Spleen (tissue), 11 donors: ENCODE results near the gene PDGFD. TPM values are rescaled to one million over a fixed set of nuclear protein-coding genes. Genes with fewer than 3 reads are reported as not detected.

Experiments
- DNase-seq: peaks from one replicate; pipeline ENCODE4 v3.0.0-alpha.2; 2020
- H3K27ac ChIP-seq, 8 donors: fragments of 200-600 bp; sonication (generic) in 7 of 8; 1 replicate in 4 of 8; 2 replicates in 4 of 8; pipeline versions ENCODE4 v1.5.0 to v1.8.0; 2016 to 2021; ENCODE audit warnings: inconsistent platforms in 4 of 8, mild to moderate bottlenecking in 4 of 8, moderate library complexity in 1 of 8
- H3K27me3 ChIP-seq, 7 donors: fragments of 200-600 bp; sonication (generic) in 6 of 7; replicated peaks in 1 of 7; 1 replicate in 4 of 7; 2 replicates in 3 of 7; pipeline versions ENCODE4 v1.5.0 to v1.8.0; 2016 to 2021; ENCODE audit warnings: inconsistent platforms in 3 of 7, mild to moderate bottlenecking in 1 of 7
- H3K36me3 ChIP-seq, 6 donors: fragments of 200-600 bp; sonication (generic) in 5 of 6; 1 replicate in 4 of 6; 2 replicates in 2 of 6; pipeline versions ENCODE4 v1.5.0 to v1.8.0; 2016 to 2021; ENCODE audit warnings: inconsistent platforms in 2 of 6
- H3K4me1 ChIP-seq, 6 donors: fragments of 200-600 bp; sonication (generic) in 5 of 6; 1 replicate in 3 of 6; 2 replicates in 3 of 6; pipeline versions ENCODE4 v1.5.0 to v1.8.0; 2016 to 2021; ENCODE audit warnings: inconsistent platforms in 3 of 6
- H3K4me3 ChIP-seq, 8 donors: fragments of 200-600 bp; sonication (generic) in 7 of 8; 1 replicate in 4 of 8; 2 replicates in 4 of 8; pipeline versions ENCODE4 v1.5.0 to v1.8.0; 2016 to 2021; ENCODE audit warnings: inconsistent platforms in 4 of 8, mild to moderate bottlenecking in 4 of 8, moderate library complexity in 2 of 8
- H3K9me3 ChIP-seq, 8 donors: fragments of 200-600 bp; sonication (generic) in 7 of 8; 1 replicate in 4 of 8; 2 replicates in 4 of 8; pipeline versions ENCODE4 v1.5.0 to v1.8.0; 2016 to 2021; ENCODE audit warnings: inconsistent platforms in 4 of 8
- POLR2A ChIP-seq, 3 donors: fragments of 450-650 bp; IDR thresholded peaks; one replicate each; pipeline ENCODE4 v1.5.1; 2017; ENCODE audit warnings: antibody characterized with exemption in 3 of 3, mild to moderate bottlenecking in 1 of 3
- POLR2AphosphoS5 ChIP-seq, 3 donors: sonication (generic); formaldehyde crosslinking; IDR thresholded peaks; one replicate each; pipeline ENCODE4 v1.5.1; 2017; ENCODE audit warnings: antibody characterized with exemption in 3 of 3
- WGBS, 5 donors: extraction: QIAGEN DNeasy Blood & Tissue Kit in 3 of 5; methylation state at CpG; one replicate each; pipeline versions ENCODE4 v1.1.5 to v1.1.7; 2013 to 2018; 5-methylcytosine and 5-hydroxymethylcytosine counted together
- intact Hi-C: fragments of 100-400 bp; cut with DNase I; formaldehyde crosslinking; loops from one replicate; pipeline ENCODE4 v1.15.0; 2023; ENCODE audit warnings: low total_unique reads
- polyA plus RNA-seq, 3 donors: library from polyadenylated mRNA; stranded (reverse); fragments of 200-250 nt; gene quantifications; one replicate each; pipeline ENCODE4 v1.2.1, GENCODE V29; 2013
- total RNA-seq, 7 donors: library from RNA; depleted of rRNA in 3 of 7; stranded (reverse); fragments of >200 nt in 3 of 7; fragmentation: NEBNext Ultra II Directional in 4 of 7; extraction: Animal tissue kit (Norgen Biotek cat#: 25700) in 4 of 7; gene quantifications; one replicate each; pipeline versions ENCODE4 v1.1.0 to v1.2.1, GENCODE V29; 2016 to 2021
- TF ChIP-seq, protein P1 (sequence below), 11 experiments: fragments of 200-600 bp in 7 of 11; fragments of 450-650 bp in 4 of 11; sonication (generic) in 4 of 11; IDR thresholded peaks in 8 of 11; conservative IDR thresholded peaks in 3 of 11; 1 replicate in 7 of 11; 2 replicates in 4 of 11; pipeline versions ENCODE4 v1.4.0 to v1.8.0; 2016 to 2021; ENCODE audit warnings: antibody characterized with exemption in 11 of 11, inconsistent platforms in 4 of 11, mild to moderate bottlenecking in 1 of 11
- donor health status: healthy with polysubstance abuse.
- donor health status: DM: no; HTN: no; CAD: no; lungs with moderate emphysema.
- donor health status: DM: no; HTN: no; CAD: no.
- donor health status: Bipolar disorder and iron deficiency.
- donor health status: healthy.
- donor health status: DM: no; HTN: no; CAD: no.
- donor health status: DM: yes; HTN: yes; CAD: no.

The PDGFD gene
- total and polyA plus RNA-seq, 10 donors: 0.43 to 7.1 (median 3.4) TPM

DNA sequence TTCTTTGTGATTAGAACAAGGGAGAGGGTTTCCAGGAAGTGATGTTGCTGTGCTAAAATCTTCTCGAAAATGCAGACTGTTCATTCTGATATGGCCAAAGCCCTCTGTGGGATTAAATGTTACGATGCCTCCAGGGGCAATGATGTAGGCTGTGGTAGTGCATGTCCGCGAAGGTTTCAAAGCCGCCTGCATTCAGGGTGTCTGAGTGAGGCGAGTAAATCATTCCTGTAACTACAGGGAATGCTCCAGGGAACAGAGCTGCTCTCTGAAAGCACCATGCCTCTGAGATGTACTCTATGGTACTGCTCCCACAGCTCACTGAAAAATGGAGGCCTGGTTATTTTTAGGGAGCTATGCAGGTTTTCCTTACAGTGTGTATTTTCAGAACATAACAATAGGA, 21.2 kb downstream of the PDGFD start:
- no peak overlapping the region for H3K27ac ChIP-seq
- no peak for DNase-seq
- H3K4me1 ChIP-seq: no peaks in the 10 kb centered on the region
- no peaks in the 10 kb centered on the region for H3K36me3 ChIP-seq
- intact Hi-C loops: no loop called here
- H3K9me3 ChIP-seq: no peaks in the 10 kb centered on the region
- H3K4me3 ChIP-seq: no peak overlapping the region
- no peak for TF ChIP-seq POLR2AphosphoS5 (IDR thresholded peaks at IDR 0.05)
- no peak for TF ChIP-seq POLR2A (IDR thresholded peaks at IDR 0.05)
- TF ChIP-seq, protein P1, sequence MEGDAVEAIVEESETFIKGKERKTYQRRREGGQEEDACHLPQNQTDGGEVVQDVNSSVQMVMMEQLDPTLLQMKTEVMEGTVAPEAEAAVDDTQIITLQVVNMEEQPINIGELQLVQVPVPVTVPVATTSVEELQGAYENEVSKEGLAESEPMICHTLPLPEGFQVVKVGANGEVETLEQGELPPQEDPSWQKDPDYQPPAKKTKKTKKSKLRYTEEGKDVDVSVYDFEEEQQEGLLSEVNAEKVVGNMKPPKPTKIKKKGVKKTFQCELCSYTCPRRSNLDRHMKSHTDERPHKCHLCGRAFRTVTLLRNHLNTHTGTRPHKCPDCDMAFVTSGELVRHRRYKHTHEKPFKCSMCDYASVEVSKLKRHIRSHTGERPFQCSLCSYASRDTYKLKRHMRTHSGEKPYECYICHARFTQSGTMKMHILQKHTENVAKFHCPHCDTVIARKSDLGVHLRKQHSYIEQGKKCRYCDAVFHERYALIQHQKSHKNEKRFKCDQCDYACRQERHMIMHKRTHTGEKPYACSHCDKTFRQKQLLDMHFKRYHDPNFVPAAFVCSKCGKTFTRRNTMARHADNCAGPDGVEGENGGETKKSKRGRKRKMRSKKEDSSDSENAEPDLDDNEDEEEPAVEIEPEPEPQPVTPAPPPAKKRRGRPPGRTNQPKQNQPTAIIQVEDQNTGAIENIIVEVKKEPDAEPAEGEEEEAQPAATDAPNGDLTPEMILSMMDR (IDR thresholded peaks at IDR 0.05 in 8 of 11, conservative IDR thresholded peaks at IDR 0.05 in 3 of 11): no peak
- no peaks in the 10 kb centered on the region for H3K27me3 ChIP-seq
- WGBS, 5 donors: 93 to 96% (median 96%) methylated on average over 6 of the region's 6 CpGs

DNA sequence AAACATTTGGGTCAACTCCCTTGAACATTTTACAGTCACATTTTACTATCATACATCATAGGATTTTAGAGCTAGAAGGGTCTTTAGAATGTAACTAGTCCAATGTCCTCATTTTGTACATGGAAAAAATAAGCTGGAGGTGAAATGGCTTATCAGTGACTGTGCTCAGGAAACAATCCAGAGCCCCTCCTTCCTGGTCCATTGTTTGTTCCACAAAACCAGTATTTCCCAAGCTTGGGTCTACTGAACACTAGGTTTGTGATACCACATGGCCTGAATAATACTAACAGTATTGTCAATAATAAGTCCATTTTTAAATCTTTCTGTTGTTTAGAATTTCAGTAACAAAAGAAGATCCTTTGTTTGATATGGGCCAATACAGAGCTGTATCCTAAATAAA, 27.1 kb downstream of the PDGFD start:
- TF ChIP-seq POLR2A (IDR thresholded peaks at IDR 0.05): no peak
- TF ChIP-seq, protein P1 (IDR thresholded peaks at IDR 0.05 in 8 of 11, conservative IDR thresholded peaks at IDR 0.05 in 3 of 11): no peak
- TF ChIP-seq POLR2AphosphoS5 (IDR thresholded peaks at IDR 0.05): no peak
- no peak for DNase-seq
- Histone ChIP-seq H3K27me3 (no peaks in the 10 kb centered on the region), H3K9me3 (no peaks in the 10 kb centered on the region), H3K4me3 (no peak overlapping the region), H3K4me1 (no peaks in the 10 kb centered on the region), H3K27ac (no peak overlapping the region), H3K36me3 (no peaks in the 10 kb centered on the region)
- intact Hi-C loops: no loop called here

DNA sequence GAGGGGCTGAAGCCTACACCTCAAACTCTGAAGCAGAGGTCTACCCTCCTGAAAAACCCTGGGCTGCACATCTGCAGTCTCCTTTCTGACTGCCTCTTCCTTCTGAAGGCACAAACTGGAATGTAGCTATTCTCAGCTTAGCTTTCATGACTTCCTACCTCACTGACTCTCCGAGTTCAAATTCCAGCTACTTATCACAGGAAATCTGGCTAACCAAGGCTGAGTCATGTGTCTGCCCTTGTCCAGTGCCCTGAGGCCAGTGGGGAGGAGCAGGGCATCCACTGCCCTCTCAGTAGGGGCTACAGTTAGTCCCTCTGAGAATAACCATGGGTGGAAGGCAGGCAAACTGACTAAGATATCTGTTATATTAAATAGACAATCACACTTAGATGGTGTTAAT, 29.2 kb downstream of the PDGFD start:
- TF ChIP-seq, protein P1 (IDR thresholded peaks at IDR 0.05 in 8 of 11, conservative IDR thresholded peaks at IDR 0.05 in 3 of 11): no peak
- TF ChIP-seq POLR2AphosphoS5 (IDR thresholded peaks at IDR 0.05): no peak
- TF ChIP-seq POLR2A (IDR thresholded peaks at IDR 0.05): no peak
- intact Hi-C loops: no loop called here
- no peak overlapping the region for H3K27ac ChIP-seq
- DNase-seq: no peak
- H3K4me1 ChIP-seq: no peaks in the 10 kb centered on the region
- H3K9me3 ChIP-seq: no peaks in the 10 kb centered on the region
- H3K27me3 ChIP-seq: no peaks in the 10 kb centered on the region
- H3K36me3 ChIP-seq: no peaks in the 10 kb centered on the region
- 46 to 58% (median 55%) methylated on average over 1 of the region's 1 CpG for WGBS, 5 donors
- H3K4me3 ChIP-seq: no peak overlapping the region

DNA sequence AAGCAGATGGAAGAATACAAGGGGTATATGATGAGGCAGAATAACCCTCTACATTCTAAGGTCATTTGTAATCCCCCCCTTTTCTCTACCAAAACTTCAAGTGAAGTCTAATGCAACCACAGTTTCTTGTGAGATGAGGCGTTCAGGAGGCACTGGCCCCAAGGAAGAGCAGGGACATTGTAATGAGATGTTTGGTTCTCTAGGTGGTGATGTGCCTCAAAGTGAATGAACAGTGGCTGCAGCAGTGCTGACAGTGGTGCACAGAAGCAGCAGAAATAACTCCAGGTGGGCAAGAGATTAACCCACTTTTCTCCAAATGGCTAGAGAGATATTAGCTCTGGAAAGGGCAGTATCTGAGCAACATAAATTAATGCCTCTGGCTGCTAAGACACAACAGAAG, 33.8 kb downstream of the PDGFD start:
- Histone ChIP-seq H3K36me3 (no peaks in the 10 kb centered on the region), H3K4me1 (peaks cover 0 to 1% (median 0%) of the 10 kb centered on the region in 6 donors), H3K27ac (no peak overlapping the region), H3K4me3 (no peak overlapping the region), H3K9me3 (no peaks in the 10 kb centered on the region), H3K27me3 (no peaks in the 10 kb centered on the region)
- DNase-seq: no peak
- intact Hi-C loops: no loop called here
- TF ChIP-seq POLR2A (IDR thresholded peaks at IDR 0.05) (no peak), POLR2AphosphoS5 (IDR thresholded peaks at IDR 0.05) (no peak)
- TF ChIP-seq, protein P1 (IDR thresholded peaks at IDR 0.05 in 8 of 11, conservative IDR thresholded peaks at IDR 0.05 in 3 of 11): no peak
- WGBS, 5 donors: 77 to 90% (median 86%) methylated on average over 1 of the region's 1 CpG
